HEK293 (cell line): ENCODE data around the gene ZNF710.
A peak's percentile ranks its signal among the peaks of the same experiment; 100 is the strongest.
"Not testable (repeated sequence)": the region's sequence is repeated elsewhere in the genome, so short reads cannot be mapped to it uniquely, and the experiment has no call there.

ENCODE experiments used
- CTCF ChIA-PET: fragments of 350-600 bp; formaldehyde crosslinking; extraction: SDS; loops from one replicate; lab custom pipeline; 2021; ENCODE audit warnings: antibody characterized with exemption; lab: Yijun Ruan, JAX
- POLR2A ChIA-PET: fragments of 300-600 bp; formaldehyde crosslinking; extraction: SDS; loops from one replicate; lab custom pipeline; 2020; ENCODE audit warnings: antibody characterized with exemption, inconsistent platforms; lab: Yijun Ruan, JAX
- H3K27ac ChIP-seq: fragments of 200-500 bp; sonication (Bioruptor generic); 2 replicates; pipeline ENCODE4 v1.5.1; 2014; ENCODE audit warnings: low read depth, low read length, control low read depth, inconsistent platforms; ENCODE audit errors: extremely low read depth
- H3K36me3 ChIP-seq, 2 experiments: fragments of 200-500 bp in 1 of 2; sonication (Bioruptor generic) in 1 of 2; 1 replicate in 1 of 2; 2 replicates in 1 of 2; pipeline ENCODE4 v1.5.1; 2014 to 2017; ENCODE audit warnings: inconsistent platforms in 2 of 2, low read length in 2 of 2; ENCODE audit not compliant: control insufficient read depth in 2 of 2, insufficient read depth in 1 of 2
- H3K4me1 ChIP-seq: fragments of 200-500 bp; sonication (Bioruptor generic); 2 replicates; pipeline ENCODE4 v1.5.1; 2014; ENCODE audit warnings: mild to moderate bottlenecking, low read length, inconsistent platforms; ENCODE audit not compliant: control insufficient read depth, insufficient read depth
- H3K4me3 ChIP-seq: 2 replicates; pipeline ENCODE4 v1.5.1; 2011; ENCODE audit warnings: low read depth, mild to moderate bottlenecking, control low read depth, low read length, moderate library complexity
- H3K9me3 ChIP-seq: fragments of 200-500 bp; sonication (Bioruptor generic); 2 replicates; pipeline ENCODE4 v1.5.1; 2014; ENCODE audit warnings: low read depth, low read length, inconsistent platforms; ENCODE audit not compliant: control insufficient read depth, insufficient read depth
- CTCF ChIP-seq: fragments of 450-650 bp; formaldehyde crosslinking; IDR thresholded peaks from 2 replicates; pipeline ENCODE4 v1.5.1; 2016; ENCODE audit warnings: missing biosample characterization, missing genetic modification characterization
- KLF7 ChIP-seq: fragments of 450-650 bp; formaldehyde crosslinking; IDR thresholded peaks from 2 replicates; pipeline ENCODE4 v1.5.1; 2016; ENCODE audit warnings: missing biosample characterization, missing genetic modification characterization, borderline replicate concordance
- ZBTB17 ChIP-seq: fragments of 450-650 bp; formaldehyde crosslinking; IDR thresholded peaks from 2 replicates; pipeline ENCODE4 v1.5.1; 2016; ENCODE audit warnings: missing biosample characterization, missing genetic modification characterization
- ZBTB21 ChIP-seq: fragments of 450-650 bp; formaldehyde crosslinking; IDR thresholded peaks from 2 replicates; pipeline ENCODE4 v1.5.1; 2017; ENCODE audit warnings: missing biosample characterization, missing genetic modification characterization
- ZBTB8A ChIP-seq: fragments of 450-650 bp; formaldehyde crosslinking; IDR thresholded peaks from 2 replicates; pipeline ENCODE4 v1.5.1; 2016; ENCODE audit warnings: missing biosample characterization, missing genetic modification characterization
- ZNF121 ChIP-seq: fragments of 450-650 bp; formaldehyde crosslinking; IDR thresholded peaks from 2 replicates; pipeline ENCODE4 v1.5.1; 2016; ENCODE audit warnings: missing biosample characterization, missing genetic modification characterization
- ZNF140 ChIP-seq: fragments of 450-650 bp; formaldehyde crosslinking; IDR thresholded peaks from 2 replicates; pipeline ENCODE4 v1.5.1; 2016; ENCODE audit warnings: missing biosample characterization, missing genetic modification characterization
- ZNF157 ChIP-seq: fragments of 450-650 bp; formaldehyde crosslinking; IDR thresholded peaks from 2 replicates; pipeline ENCODE4 v1.5.1; 2016; ENCODE audit warnings: missing biosample characterization, missing genetic modification characterization
- ZNF2 ChIP-seq: fragments of 450-650 bp; formaldehyde crosslinking; IDR thresholded peaks from 2 replicates; pipeline ENCODE4 v1.5.1; 2016; ENCODE audit warnings: missing biosample characterization, missing genetic modification characterization
- ZNF211 ChIP-seq: fragments of 450-650 bp; formaldehyde crosslinking; IDR thresholded peaks from 2 replicates; pipeline ENCODE4 v1.5.1; 2016; ENCODE audit warnings: low read depth, missing biosample characterization, missing genetic modification characterization
- ZNF311 ChIP-seq: fragments of 450-650 bp; formaldehyde crosslinking; IDR thresholded peaks from 2 replicates; pipeline ENCODE4 v1.5.1; 2017; ENCODE audit warnings: missing biosample characterization, missing genetic modification characterization, borderline replicate concordance
- ZNF394 ChIP-seq: fragments of 450-650 bp; formaldehyde crosslinking; IDR thresholded peaks from 2 replicates; pipeline ENCODE4 v1.5.1; 2016; ENCODE audit warnings: missing biosample characterization, missing genetic modification characterization, mild to moderate bottlenecking, moderate library complexity, borderline replicate concordance
- ZNF654 ChIP-seq: fragments of 450-650 bp; formaldehyde crosslinking; IDR thresholded peaks from 2 replicates; pipeline ENCODE4 v1.5.1; 2016; ENCODE audit warnings: low read depth, missing biosample characterization, missing genetic modification characterization
- ZNF660 ChIP-seq: fragments of 450-650 bp; IDR thresholded peaks from 2 replicates; pipeline ENCODE4 v1.5.1; 2018; ENCODE audit warnings: missing biosample characterization, mild to moderate bottlenecking, missing genetic modification characterization
- ZNF76 ChIP-seq: fragments of 450-650 bp; formaldehyde crosslinking; IDR thresholded peaks from 2 replicates; pipeline ENCODE4; 2016; ENCODE audit warnings: low read depth, missing biosample characterization, missing genetic modification characterization, borderline replicate concordance
- ZSCAN23 ChIP-seq: fragments of 450-650 bp; formaldehyde crosslinking; IDR thresholded peaks from 2 replicates; pipeline ENCODE4 v1.5.1; 2016; ENCODE audit warnings: missing biosample characterization, missing genetic modification characterization
- TF ChIP-seq, protein P1 (sequence below): fragments of 450-650 bp; IDR thresholded peaks from 2 replicates; pipeline ENCODE4 v1.5.1; 2018; ENCODE audit warnings: missing biosample characterization, mild to moderate bottlenecking, missing genetic modification characterization
- TF ChIP-seq, protein P2 (sequence below): fragments of 450-650 bp; formaldehyde crosslinking; IDR thresholded peaks from 2 replicates; pipeline ENCODE4 v1.5.1; 2016; ENCODE audit warnings: missing biosample characterization, missing genetic modification characterization
- TF ChIP-seq, protein P3 (sequence below): fragments of 450-650 bp; formaldehyde crosslinking; IDR thresholded peaks from 2 replicates; pipeline ENCODE4 v1.5.1; 2016; ENCODE audit warnings: missing biosample characterization, missing genetic modification characterization

The ZNF710 gene

GRCh38 chr15:90067953-90068606 lies 67.0 kb downstream of the ZNF710 start:
- TF ChIP-seq ZSCAN23 (tag by site-specific recombination) = no peak
- TF ChIP-seq ZNF76 (tag by site-specific recombination) = no peak
- no peak for TF ChIP-seq ZNF211 (tag by site-specific recombination)
- no peak for TF ChIP-seq ZNF140 (tag by site-specific recombination)
- no peak for TF ChIP-seq ZBTB21 (tag by site-specific recombination)
- TF ChIP-seq, protein P1, sequence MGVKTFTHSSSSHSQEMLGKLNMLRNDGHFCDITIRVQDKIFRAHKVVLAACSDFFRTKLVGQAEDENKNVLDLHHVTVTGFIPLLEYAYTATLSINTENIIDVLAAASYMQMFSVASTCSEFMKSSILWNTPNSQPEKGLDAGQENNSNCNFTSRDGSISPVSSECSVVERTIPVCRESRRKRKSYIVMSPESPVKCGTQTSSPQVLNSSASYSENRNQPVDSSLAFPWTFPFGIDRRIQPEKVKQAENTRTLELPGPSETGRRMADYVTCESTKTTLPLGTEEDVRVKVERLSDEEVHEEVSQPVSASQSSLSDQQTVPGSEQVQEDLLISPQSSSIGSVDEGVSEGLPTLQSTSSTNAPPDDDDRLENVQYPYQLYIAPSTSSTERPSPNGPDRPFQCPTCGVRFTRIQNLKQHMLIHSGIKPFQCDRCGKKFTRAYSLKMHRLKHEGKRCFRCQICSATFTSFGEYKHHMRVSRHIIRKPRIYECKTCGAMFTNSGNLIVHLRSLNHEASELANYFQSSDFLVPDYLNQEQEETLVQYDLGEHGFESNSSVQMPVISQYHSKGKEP (tag by site-specific recombination) = no peak
- TF ChIP-seq, protein P2, sequence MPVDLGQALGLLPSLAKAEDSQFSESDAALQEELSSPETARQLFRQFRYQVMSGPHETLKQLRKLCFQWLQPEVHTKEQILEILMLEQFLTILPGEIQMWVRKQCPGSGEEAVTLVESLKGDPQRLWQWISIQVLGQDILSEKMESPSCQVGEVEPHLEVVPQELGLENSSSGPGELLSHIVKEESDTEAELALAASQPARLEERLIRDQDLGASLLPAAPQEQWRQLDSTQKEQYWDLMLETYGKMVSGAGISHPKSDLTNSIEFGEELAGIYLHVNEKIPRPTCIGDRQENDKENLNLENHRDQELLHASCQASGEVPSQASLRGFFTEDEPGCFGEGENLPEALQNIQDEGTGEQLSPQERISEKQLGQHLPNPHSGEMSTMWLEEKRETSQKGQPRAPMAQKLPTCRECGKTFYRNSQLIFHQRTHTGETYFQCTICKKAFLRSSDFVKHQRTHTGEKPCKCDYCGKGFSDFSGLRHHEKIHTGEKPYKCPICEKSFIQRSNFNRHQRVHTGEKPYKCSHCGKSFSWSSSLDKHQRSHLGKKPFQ (tag by site-specific recombination) = no peak
- H3K4me1 ChIP-seq = no peaks in the 10 kb centered on the region
- H3K36me3 ChIP-seq = peaks cover 4 to 9% of the 10 kb centered on the region in 2 experiments; a peak in 2 of 3 replicates
- no peak overlapping the region for H3K4me3 ChIP-seq
- H3K27ac ChIP-seq = no peak overlapping the region
- H3K9me3 ChIP-seq = no peaks in the 10 kb centered on the region
- CTCF ChIA-PET = interaction anchor here (0.6 to 1.8 kb wide), 3 partner anchors 173 to 344 kb away, joined by 3 to 7 read pairs (median 5); no protein-coding TSS in a partner anchor
- POLR2A ChIA-PET = no interaction called here

GRCh38 chr15:90070623-90071022 lies 69.5 kb downstream of the ZNF710 start:
- H3K4me3 ChIP-seq, H3K27ac ChIP-seq, H3K9me3 ChIP-seq, H3K4me1 ChIP-seq, POLR2A ChIA-PET: not testable (repeated sequence)
- peak; percentile 41; the same call in 1 of the 2 replicates for TF ChIP-seq ZNF121
- TF ChIP-seq ZBTB17 = peak; percentile 87
- H3K36me3 ChIP-seq = peaks cover 4 to 20% of the 10 kb centered on the region in 2 experiments; a peak in 2 of 3 replicates
- CTCF ChIA-PET = interaction anchor here (0.6 to 2.5 kb wide), 30 partner anchors 9 to 468 kb away, joined by 3 to 20 read pairs (median 4); no protein-coding TSS in a partner anchor

DNA sequence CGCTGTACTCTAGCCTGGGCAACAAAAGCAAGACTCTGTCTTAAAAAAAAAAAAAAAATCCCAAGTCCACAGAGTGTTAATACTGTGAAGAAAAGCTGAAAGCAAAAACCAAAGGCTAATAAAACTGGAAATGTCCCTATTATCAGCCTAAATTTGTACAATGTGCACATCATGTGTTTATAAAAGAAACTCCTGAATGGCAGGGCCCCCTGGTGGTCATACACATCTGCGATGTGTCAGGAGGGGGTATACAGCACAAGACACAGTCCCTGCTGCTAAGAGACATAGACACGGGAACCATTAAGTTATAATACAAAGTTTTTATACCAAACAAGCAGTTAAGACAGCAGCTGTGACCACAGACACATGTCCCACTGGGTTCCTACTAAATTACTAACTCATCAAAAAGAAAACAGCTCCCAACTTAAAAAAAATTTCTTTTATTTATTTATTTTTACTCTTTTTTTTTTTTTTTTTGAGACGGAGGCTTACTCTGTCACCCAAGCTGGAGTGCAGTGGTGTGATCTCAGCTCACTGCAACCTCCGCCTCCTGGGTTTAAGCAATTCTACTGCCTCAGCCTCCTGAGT lies 70.2 kb downstream of the ZNF710 start:
- ChIA-PET POLR2A (interaction anchor here (0.6 to 0.8 kb wide), 2 partner anchors 96 to 158 kb away, joined by 5 read pairs; partner anchors contain the start of gene ARPIN), CTCF (interaction anchor here (0.5 to 2.5 kb wide), 48 partner anchors 8 to 951 kb away, joined by 3 to 20 read pairs (median 4); no protein-coding TSS in a partner anchor)
- no peaks in the 10 kb centered on the region for H3K9me3 ChIP-seq
- no peak overlapping the region for H3K4me3 ChIP-seq
- H3K4me1 ChIP-seq = no peaks in the 10 kb centered on the region
- peaks cover 4 to 20% of the 10 kb centered on the region in 2 experiments; a peak in 2 of 3 replicates for H3K36me3 ChIP-seq
- TF ChIP-seq ZNF311 (tag by site-specific recombination) (no peak), ZNF394 (tag by site-specific recombination) (no peak), CTCF (tag by site-specific recombination) (0 out of 2 replicates have a peak, but pooled peaks have one; percentile 20), ZNF157 (tag by site-specific recombination) (peak; percentile 74), ZNF2 (tag by site-specific recombination) (peak; percentile 60; the same call in 1 of the 2 replicates), ZNF660 (0 out of 2 replicates have a peak, but pooled peaks have one; percentile 20), ZBTB8A (tag by site-specific recombination) (peak; percentile 36; the same call in 1 of the 2 replicates), ZNF654 (tag by site-specific recombination) (peak; percentile 41), KLF7 (tag by site-specific recombination) (no peak)
- TF ChIP-seq, protein P3, sequence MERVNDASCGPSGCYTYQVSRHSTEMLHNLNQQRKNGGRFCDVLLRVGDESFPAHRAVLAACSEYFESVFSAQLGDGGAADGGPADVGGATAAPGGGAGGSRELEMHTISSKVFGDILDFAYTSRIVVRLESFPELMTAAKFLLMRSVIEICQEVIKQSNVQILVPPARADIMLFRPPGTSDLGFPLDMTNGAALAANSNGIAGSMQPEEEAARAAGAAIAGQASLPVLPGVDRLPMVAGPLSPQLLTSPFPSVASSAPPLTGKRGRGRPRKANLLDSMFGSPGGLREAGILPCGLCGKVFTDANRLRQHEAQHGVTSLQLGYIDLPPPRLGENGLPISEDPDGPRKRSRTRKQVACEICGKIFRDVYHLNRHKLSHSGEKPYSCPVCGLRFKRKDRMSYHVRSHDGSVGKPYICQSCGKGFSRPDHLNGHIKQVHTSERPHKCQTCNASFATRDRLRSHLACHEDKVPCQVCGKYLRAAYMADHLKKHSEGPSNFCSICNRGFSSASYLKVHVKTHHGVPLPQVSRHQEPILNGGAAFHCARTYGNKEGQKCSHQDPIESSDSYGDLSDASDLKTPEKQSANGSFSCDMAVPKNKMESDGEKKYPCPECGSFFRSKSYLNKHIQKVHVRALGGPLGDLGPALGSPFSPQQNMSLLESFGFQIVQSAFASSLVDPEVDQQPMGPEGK = 0 out of 2 replicates have a peak, but pooled peaks have one; percentile 26
- no peak overlapping the region for H3K27ac ChIP-seq
